Parathyroid adenoma (tissue), 2 donors: ENCODE measurements around the gene DEUP1.

Experiments
- H2AFZ ChIP-seq: fragments of 300-600 bp; sonication (generic); one replicate; pipeline ENCODE4 v1.7.0; 2017; ENCODE audit warnings: antibody characterized with exemption, mild to moderate bottlenecking
- H3K27ac ChIP-seq: fragments of 300-600 bp; sonication (generic); one replicate; pipeline ENCODE4 v1.7.0; 2017
- H3K27me3 ChIP-seq: fragments of 300-600 bp; sonication (generic); one replicate; pipeline ENCODE4 v1.7.0; 2017; ENCODE audit warnings: low read length; ENCODE audit not compliant: control insufficient read depth, insufficient read depth
- H3K36me3 ChIP-seq: fragments of 300-600 bp; sonication (generic); one replicate; pipeline ENCODE4 v1.7.0; 2017; ENCODE audit warnings: low read length; ENCODE audit not compliant: control insufficient read depth, insufficient read depth
- H3K4me1 ChIP-seq: fragments of 300-600 bp; sonication (generic); one replicate; pipeline ENCODE4 v1.7.0; 2017; ENCODE audit warnings: control low read depth
- H3K4me2 ChIP-seq: fragments of 300-600 bp; sonication (generic); one replicate; pipeline ENCODE4 v1.7.0; 2017; ENCODE audit warnings: low read length
- H3K4me3 ChIP-seq: fragments of 300-600 bp; sonication (generic); one replicate; pipeline ENCODE4 v1.7.0; 2017; ENCODE audit warnings: low read depth, low read length
- H3K79me2 ChIP-seq: fragments of 300-600 bp; sonication (generic); one replicate; pipeline ENCODE4 v1.7.0; 2017; ENCODE audit warnings: control low read depth
- H3K9ac ChIP-seq: fragments of 300-600 bp; sonication (generic); one replicate; pipeline ENCODE4 v1.7.0; 2017; ENCODE audit warnings: mild to moderate bottlenecking
- H3K9me3 ChIP-seq: fragments of 300-600 bp; sonication (generic); one replicate; pipeline ENCODE4 v1.7.0; 2017; ENCODE audit warnings: low read length; ENCODE audit not compliant: control insufficient read depth
- TF ChIP-seq, protein P1 (sequence below): fragments of 300-600 bp; sonication (generic); IDR thresholded peaks from one replicate; pipeline ENCODE4 v1.7.0; 2017; ENCODE audit warnings: antibody characterized with exemption, mild to moderate bottlenecking
- donor health status: primary hyperparathyroidism.

DEUP1 gene, protein sequence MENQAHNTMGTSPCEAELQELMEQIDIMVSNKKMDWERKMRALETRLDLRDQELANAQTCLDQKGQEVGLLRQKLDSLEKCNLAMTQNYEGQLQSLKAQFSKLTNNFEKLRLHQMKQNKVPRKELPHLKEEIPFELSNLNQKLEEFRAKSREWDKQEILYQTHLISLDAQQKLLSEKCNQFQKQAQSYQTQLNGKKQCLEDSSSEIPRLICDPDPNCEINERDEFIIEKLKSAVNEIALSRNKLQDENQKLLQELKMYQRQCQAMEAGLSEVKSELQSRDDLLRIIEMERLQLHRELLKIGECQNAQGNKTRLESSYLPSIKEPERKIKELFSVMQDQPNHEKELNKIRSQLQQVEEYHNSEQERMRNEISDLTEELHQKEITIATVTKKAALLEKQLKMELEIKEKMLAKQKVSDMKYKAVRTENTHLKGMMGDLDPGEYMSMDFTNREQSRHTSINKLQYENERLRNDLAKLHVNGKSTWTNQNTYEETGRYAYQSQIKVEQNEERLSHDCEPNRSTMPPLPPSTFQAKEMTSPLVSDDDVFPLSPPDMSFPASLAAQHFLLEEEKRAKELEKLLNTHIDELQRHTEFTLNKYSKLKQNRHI

DNA sequence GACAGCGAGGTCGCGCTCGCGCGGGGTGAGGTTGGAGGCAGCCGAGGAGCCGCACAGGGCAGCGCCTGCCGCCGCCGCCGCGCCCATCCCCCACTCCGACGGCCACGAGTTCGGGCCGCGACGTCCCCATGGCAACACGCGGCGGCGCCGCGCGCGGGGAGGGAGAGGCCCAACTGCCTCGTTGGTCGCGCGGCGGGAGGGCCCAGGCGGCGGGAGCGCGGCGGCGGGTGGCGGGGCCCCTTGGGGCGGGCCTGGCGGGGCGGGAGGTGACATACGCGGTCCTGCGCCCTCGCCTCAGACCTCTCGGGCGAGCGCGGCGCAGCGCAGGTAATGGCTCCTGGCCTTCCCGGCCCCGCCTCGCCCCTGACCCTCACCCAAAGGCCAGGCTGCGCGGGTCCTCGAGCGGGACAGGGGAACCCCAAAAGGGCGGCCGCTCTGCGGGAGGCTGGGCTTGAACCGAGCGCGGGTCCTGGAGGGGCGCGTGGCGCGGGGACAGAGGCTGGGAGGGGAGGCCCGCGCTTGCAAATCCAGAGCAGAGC, at the start of gene DEUP1:
DEUP1 (plus strand) TSS at position 297 of the 539 bp plus-strand sequence. CDS start 1,518 bp downstream, outside the sequence.
- Histone ChIP-seq H3K9me3 (no peaks in the 10 kb centered on the region), H3K27me3 (no peaks in the 10 kb centered on the region), H3K4me2 (peak within 1 kb of the TSS; percentile 65), H3K4me1 (no peaks in the 10 kb centered on the region), H3K27ac (no peak within 1 kb of the TSS), H3K4me3 (peak within 1 kb of the TSS; percentile 39), H2AFZ (peak within 1 kb of the TSS; percentile 78), H3K9ac (no peak within 1 kb of the TSS), H3K36me3 (no peaks in the 10 kb centered on the region), H3K79me2 (no peaks in the 10 kb centered on the region)
- TF ChIP-seq, protein P1, sequence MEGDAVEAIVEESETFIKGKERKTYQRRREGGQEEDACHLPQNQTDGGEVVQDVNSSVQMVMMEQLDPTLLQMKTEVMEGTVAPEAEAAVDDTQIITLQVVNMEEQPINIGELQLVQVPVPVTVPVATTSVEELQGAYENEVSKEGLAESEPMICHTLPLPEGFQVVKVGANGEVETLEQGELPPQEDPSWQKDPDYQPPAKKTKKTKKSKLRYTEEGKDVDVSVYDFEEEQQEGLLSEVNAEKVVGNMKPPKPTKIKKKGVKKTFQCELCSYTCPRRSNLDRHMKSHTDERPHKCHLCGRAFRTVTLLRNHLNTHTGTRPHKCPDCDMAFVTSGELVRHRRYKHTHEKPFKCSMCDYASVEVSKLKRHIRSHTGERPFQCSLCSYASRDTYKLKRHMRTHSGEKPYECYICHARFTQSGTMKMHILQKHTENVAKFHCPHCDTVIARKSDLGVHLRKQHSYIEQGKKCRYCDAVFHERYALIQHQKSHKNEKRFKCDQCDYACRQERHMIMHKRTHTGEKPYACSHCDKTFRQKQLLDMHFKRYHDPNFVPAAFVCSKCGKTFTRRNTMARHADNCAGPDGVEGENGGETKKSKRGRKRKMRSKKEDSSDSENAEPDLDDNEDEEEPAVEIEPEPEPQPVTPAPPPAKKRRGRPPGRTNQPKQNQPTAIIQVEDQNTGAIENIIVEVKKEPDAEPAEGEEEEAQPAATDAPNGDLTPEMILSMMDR, result no peak

GRCh38 chr11:93285430-93285829, 45.1 kb upstream of the DEUP1 start:
- Histone ChIP-seq H3K27me3 (no peaks in the 10 kb centered on the region), H3K4me2 (no peak overlapping the region), H3K4me1 (no peaks in the 10 kb centered on the region), H3K27ac (no peak overlapping the region), H2AFZ (no peak overlapping the region), H3K36me3 (no peaks in the 10 kb centered on the region), H3K79me2 (no peaks in the 10 kb centered on the region), H3K9me3 (no peaks in the 10 kb centered on the region), H3K9ac (no peak overlapping the region), H3K4me3 (no peak overlapping the region)
- TF ChIP-seq, protein P1, result no peak

- no peak overlapping the region for H3K9ac ChIP-seq
- TF ChIP-seq, protein P1, result no peak
- H3K4me1 ChIP-seq, result no peaks in the 10 kb centered on the region
- no peaks in the 10 kb centered on the region for H3K79me2 ChIP-seq
- no peaks in the 10 kb centered on the region for H3K27me3 ChIP-seq
- no peaks in the 10 kb centered on the region for H3K36me3 ChIP-seq
- H3K4me3 ChIP-seq, result no peak overlapping the region
- H3K4me2 ChIP-seq, result no peak overlapping the region
- H3K9me3 ChIP-seq, result no peaks in the 10 kb centered on the region
- no peak overlapping the region for H2AFZ ChIP-seq
- no peak overlapping the region for H3K27ac ChIP-seq
These were observed 43.1 kb upstream of the DEUP1 start for GRCh38 chr11:93287434-93287833.

DNA sequence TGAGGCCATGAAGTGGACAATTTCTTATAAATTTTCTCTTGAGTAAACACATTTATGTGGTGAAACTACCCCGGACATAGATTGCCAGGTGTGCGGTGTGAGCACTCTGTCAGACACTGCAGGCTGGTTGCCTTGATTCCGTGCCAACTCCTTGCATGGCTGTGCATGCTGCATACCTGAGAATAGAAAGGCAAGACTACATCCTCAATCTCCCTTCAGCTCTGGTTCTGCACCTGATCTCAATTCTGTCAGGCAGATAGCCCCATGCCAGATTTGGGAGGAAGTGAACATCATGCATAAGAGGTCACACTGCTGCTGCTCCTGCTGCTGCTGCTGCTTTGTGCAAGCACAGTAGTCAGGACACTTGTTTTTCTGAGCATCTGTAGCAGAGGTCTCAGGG, 42.5 kb upstream of the DEUP1 start:
- no peaks in the 10 kb centered on the region for H3K9me3 ChIP-seq
- H3K27ac ChIP-seq, result no peak overlapping the region
- H3K9ac ChIP-seq, result no peak overlapping the region
- no peaks in the 10 kb centered on the region for H3K79me2 ChIP-seq
- no peaks in the 10 kb centered on the region for H3K27me3 ChIP-seq
- no peaks in the 10 kb centered on the region for H3K4me1 ChIP-seq
- no peak overlapping the region for H3K4me3 ChIP-seq
- H3K4me2 ChIP-seq, result no peak overlapping the region
- TF ChIP-seq, protein P1, result no peak
- no peak overlapping the region for H2AFZ ChIP-seq
- H3K36me3 ChIP-seq, result no peaks in the 10 kb centered on the region
